ENCODE results near the gene SLC35B1.

GRCh38 chr17:49680314-49680713 lies 27.4 kb downstream of the SLC35B1 start:
- TF ChIP-seq CTCF (IDR thresholded peaks at IDR 0.05; ENCODE audit: low read depth, low read length), result no peak
- no peak for TF ChIP-seq POLR2A (IDR thresholded peaks at IDR 0.05; ENCODE audit: extremely low read depth, insufficient read length)
- TF ChIP-seq MAX (IDR thresholded peaks at IDR 0.05; ENCODE audit: low read depth, low read length), result no peak
- TF ChIP-seq MYC (IDR thresholded peaks at IDR 0.05; ENCODE audit: low read depth, low read length), result no peak
